HL-60 (cell line): ENCODE results near the gene BLVRA.
"Not testable (repeated sequence)": the region's sequence is repeated elsewhere in the genome, so short reads cannot be mapped to it uniquely, and the experiment has no call there.

Source experiments
- DNase-seq, 2 experiments: peaks; one replicate each; pipeline ENCODE4 v3.0.0-alpha.2; 2010 to 2020; ENCODE audit warnings: low read depth in 1 of 2, low spot score in 1 of 2
- H3K27ac ChIP-seq: fragments of 250-450 bp; sonication (Bioruptor Pico); replicated peaks from 2 replicates; pipeline ENCODE4 v1.5.1; 2020; ENCODE audit warnings: mild to moderate bottlenecking, moderate library complexity
- H3K27me3 ChIP-seq: fragments of 250-450 bp; sonication (Bioruptor Pico); 2 replicates; pipeline ENCODE4 v1.5.1; 2021; ENCODE audit warnings: mild to moderate bottlenecking, moderate library complexity; ENCODE audit not compliant: insufficient read depth, poor library complexity, severe bottlenecking
- H3K4me3 ChIP-seq: replicated peaks from 2 replicates; pipeline ENCODE4 v1.5.1; 2011; ENCODE audit warnings: mild to moderate bottlenecking, control low read depth, low read length; ENCODE audit not compliant: insufficient read depth
- CTCF ChIP-seq: IDR thresholded peaks from one replicate; pipeline ENCODE4 v1.5.1; 2011; ENCODE audit warnings: low read length, control low read depth, inconsistent platforms; ENCODE audit not compliant: insufficient read depth
- GABPA ChIP-seq: IDR thresholded peaks from 2 replicates; pipeline ENCODE4 v1.6.1; 2012; ENCODE audit warnings: low read depth
- POLR2AphosphoS5 ChIP-seq: IDR thresholded peaks from 2 replicates; pipeline ENCODE4 v1.6.1; 2012; ENCODE audit warnings: low read depth
- REST ChIP-seq: IDR thresholded peaks from 2 replicates; pipeline ENCODE4 v1.6.1; 2012; ENCODE audit warnings: low read depth; ENCODE audit not compliant: insufficient replicate concordance
- SPI1 ChIP-seq: IDR thresholded peaks from 2 replicates; pipeline ENCODE4 v1.6.1; 2012; ENCODE audit warnings: low read depth, mild to moderate bottlenecking, borderline replicate concordance

BLVRA gene

GRCh38 chr7:43825391-43825808 lies 66.9 kb downstream of the BLVRA start:
- Histone ChIP-seq H3K4me3 (no peak overlapping the region), H3K27me3 (no peaks in the 10 kb centered on the region), H3K27ac (no peak overlapping the region)
- no peak for DNase-seq
- TF ChIP-seq GABPA (no peak), POLR2AphosphoS5 (no peak), SPI1 (no peak), REST (no peak), CTCF (no peak)

GRCh38 chr7:43830917-43831316 lies 72.4 kb downstream of the BLVRA start:
- DNase-seq, H3K27ac ChIP-seq, H3K4me3 ChIP-seq, H3K27me3 ChIP-seq: not testable (repeated sequence)

- DNase-seq: peak in 1 of 2 experiments; percentile 25
- Histone ChIP-seq H3K27me3 (no peaks in the 10 kb centered on the region), H3K27ac (no peak overlapping the region), H3K4me3 (no peak overlapping the region)
- TF ChIP-seq GABPA: no peak
- no peak for TF ChIP-seq SPI1
- TF ChIP-seq REST: no peak
- TF ChIP-seq CTCF: no peak
- no peak for TF ChIP-seq POLR2AphosphoS5
Measured at GRCh38 chr7:43834463-43835251, 76.2 kb downstream of the BLVRA start.

- Histone ChIP-seq H3K27ac (no peak overlapping the region), H3K27me3 (no peaks in the 10 kb centered on the region), H3K4me3 (no peak overlapping the region)
- TF ChIP-seq POLR2AphosphoS5 (no peak), SPI1 (no peak), REST (no peak), CTCF (no peak), GABPA (no peak)
- no peak for DNase-seq
Measured at GRCh38 chr7:43838201-43838658, 79.8 kb downstream of the BLVRA start.
